OCI-LY3 (cell line): ENCODE data around the gene NPEPL1.

Source experiments
- EZH2phosphoT487 ChIP-seq: fragments of 200-600 bp; shearing (Covaris generic); IDR thresholded peaks from 2 replicates; pipeline ENCODE4 v1.6.1; 2018; ENCODE audit warnings: antibody characterized with exemption, mixed run types, low read depth
- TF ChIP-seq, protein P1 (sequence below): fragments of 200-600, 300-600 bp; sonication (generic); IDR thresholded peaks from 2 replicates; pipeline ENCODE4 v1.5.1; 2014; ENCODE audit warnings: antibody characterized with exemption, low read length, low read depth

DNA sequence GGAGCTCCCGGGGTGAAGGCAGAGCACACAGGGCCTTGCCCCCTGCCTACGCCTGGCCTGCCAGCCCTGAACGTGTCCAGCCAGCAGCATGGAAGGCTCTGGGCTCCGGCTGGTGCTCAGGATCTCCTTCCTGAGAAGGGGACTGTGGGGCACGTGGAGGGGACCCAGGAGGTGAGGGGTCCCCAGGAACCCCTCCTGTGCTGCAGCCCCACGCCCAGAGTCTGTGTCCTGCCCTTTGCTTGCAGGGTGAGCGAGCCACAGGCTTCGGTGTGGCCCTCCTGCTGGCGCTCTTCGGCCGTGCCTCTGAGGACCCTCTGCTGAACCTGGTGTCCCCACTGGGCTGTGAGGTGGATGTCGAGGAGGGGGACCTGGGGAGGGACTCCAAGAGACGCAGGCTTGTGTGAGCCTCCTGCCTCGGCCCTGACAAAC is 22.3 kb downstream of the NPEPL1 start:
- TF ChIP-seq, protein P1, sequence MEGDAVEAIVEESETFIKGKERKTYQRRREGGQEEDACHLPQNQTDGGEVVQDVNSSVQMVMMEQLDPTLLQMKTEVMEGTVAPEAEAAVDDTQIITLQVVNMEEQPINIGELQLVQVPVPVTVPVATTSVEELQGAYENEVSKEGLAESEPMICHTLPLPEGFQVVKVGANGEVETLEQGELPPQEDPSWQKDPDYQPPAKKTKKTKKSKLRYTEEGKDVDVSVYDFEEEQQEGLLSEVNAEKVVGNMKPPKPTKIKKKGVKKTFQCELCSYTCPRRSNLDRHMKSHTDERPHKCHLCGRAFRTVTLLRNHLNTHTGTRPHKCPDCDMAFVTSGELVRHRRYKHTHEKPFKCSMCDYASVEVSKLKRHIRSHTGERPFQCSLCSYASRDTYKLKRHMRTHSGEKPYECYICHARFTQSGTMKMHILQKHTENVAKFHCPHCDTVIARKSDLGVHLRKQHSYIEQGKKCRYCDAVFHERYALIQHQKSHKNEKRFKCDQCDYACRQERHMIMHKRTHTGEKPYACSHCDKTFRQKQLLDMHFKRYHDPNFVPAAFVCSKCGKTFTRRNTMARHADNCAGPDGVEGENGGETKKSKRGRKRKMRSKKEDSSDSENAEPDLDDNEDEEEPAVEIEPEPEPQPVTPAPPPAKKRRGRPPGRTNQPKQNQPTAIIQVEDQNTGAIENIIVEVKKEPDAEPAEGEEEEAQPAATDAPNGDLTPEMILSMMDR: no peak
- no peak for TF ChIP-seq EZH2phosphoT487
